ENCODE data around the gene ATP6V0A4. TPM values are rescaled to one million over a fixed set of nuclear protein-coding genes. Genes with fewer than 3 reads are reported as not detected.

Gene ATP6V0A4
- total and polyA plus RNA-seq, 2 of the 13 experiments (the other 11 are each of a cell fraction or from before 2014, with no cell fraction given) = 0.24 to 0.25 TPM

- TF ChIP-seq ZNF512B (CRISPR knock-in tag; IDR thresholded peaks at IDR 0.05; ENCODE audit: borderline replicate concordance) = no peak
These were observed 29.8 kb downstream of the ATP6V0A4 start (continued) for GRCh38 chr7:138768241-138768640.

- H3K4me2 ChIP-seq (ENCODE audit: low read depth, low read length) = no peak overlapping the region
- H3K27me3 ChIP-seq (ENCODE audit: control insufficient read depth in 1 of 2, insufficient read depth in 2 of 2, low read length in 2 of 2) = no peaks in the 10 kb centered on the region
- no peak for ATAC-seq
- no peak for DNase-seq (ENCODE audit: low spot score)
- WGBS (ENCODE audit: low lambda C conversion rate) = 11% methylated on average over 4 of the region's 4 CpGs
- H3K79me2 ChIP-seq (ENCODE audit: insufficient read depth, low read length) = no peaks in the 10 kb centered on the region
- in situ Hi-C loops (cut with HindIII; ENCODE audit: extremely low pct_ligation_motif_present, low pct_unique_long_range_greater_than_20kb) (no loop called here), intact Hi-C loops (cut with micrococcal nuclease; ENCODE audit: unreplicated experiment) (no loop called here)
- ChIA-PET CTCF (ENCODE audit: low intra/inter-chr PET ratio, low total read pairs) (no interaction called here), POLR2A (no interaction called here)
- no peak overlapping the region for H3K4me3 ChIP-seq (replicated peaks in 1 of 3; ENCODE audit: insufficient read depth in 1 of 3, low read depth in 2 of 3, low read length in 3 of 3)
- no peak overlapping the region for H3K27ac ChIP-seq (ENCODE audit: extremely low read length, insufficient read depth, low read length)
- no peaks in the 10 kb centered on the region for H3K36me3 ChIP-seq (replicated peaks in 1 of 2; ENCODE audit: control insufficient read depth in 1 of 2, insufficient read depth in 2 of 2, low read length in 2 of 2)
- BruUV-seq (replicated peaks) = no TSS peak
- TF ChIP-seq NCOA5 (CRISPR knock-in tag; IDR thresholded peaks at IDR 0.05) = no peak
- TF ChIP-seq PHF5A (CRISPR knock-in tag; IDR thresholded peaks at IDR 0.05; ENCODE audit: low read depth, unreplicated experiment) = no peak
- TF ChIP-seq YEATS4 (CRISPR knock-in tag; IDR thresholded peaks at IDR 0.05; ENCODE audit: borderline replicate concordance) = no peak
- H4K20me1 ChIP-seq (ENCODE audit: insufficient read depth, low read length) = no peaks in the 10 kb centered on the region
- no peak overlapping the region for H2AFZ ChIP-seq (ENCODE audit: low read length)
- no peaks in the 10 kb centered on the region for H3K9me3 ChIP-seq (ENCODE audit: low read length)
- peaks cover 53% of the 10 kb centered on the region for H3K4me1 ChIP-seq (ENCODE audit: insufficient read depth, low read length)
- H3K9ac ChIP-seq (ENCODE audit: insufficient read depth, low read depth, low read length) = no peak overlapping the region
- no peak for FAIRE-seq
These were observed 41.3 kb downstream of the ATP6V0A4 start for GRCh38 chr7:138756591-138757242.

All from HepG2 (cell line).